Kidney epithelial cell (primary cell): ENCODE measurements around the gene NAT9. TPM values are rescaled to one million over a fixed set of nuclear protein-coding genes. Genes with fewer than 3 reads are reported as not detected.

Experiments
- DNase-seq: peaks from one replicate; pipeline ENCODE4 v3.0.0-alpha.2; 2010; ENCODE audit warnings: low read depth
- H3K27me3 ChIP-seq: 2 replicates; pipeline ENCODE4 v1.6.0; 2011; ENCODE audit warnings: low read length; ENCODE audit not compliant: control insufficient read depth, insufficient read depth
- H3K36me3 ChIP-seq: 2 replicates; pipeline ENCODE4 v1.5.1; 2011; ENCODE audit warnings: low read length; ENCODE audit not compliant: control insufficient read depth, insufficient read depth
- H3K4me3 ChIP-seq: 2 replicates; pipeline ENCODE4 v1.5.1; 2011; ENCODE audit warnings: low read depth, mild to moderate bottlenecking, control low read depth, low read length
- total RNA-seq: library from RNA; depleted of rRNA; stranded (reverse); fragments of >200 nt; gene quantifications from 2 replicates; pipeline ENCODE4 v1.2.3, GENCODE V29; 2015
- TF ChIP-seq, protein P1 (sequence below): IDR thresholded peaks from 2 replicates; pipeline ENCODE4 v1.5.1; 2011; ENCODE audit warnings: mild to moderate bottlenecking, moderate library complexity, low read length, control low read depth, inconsistent platforms; ENCODE audit not compliant: insufficient read depth, poor library complexity, severe bottlenecking

NAT9 gene
- total RNA-seq, 1 donor from 2014 or later = 30.7 TPM

DNA sequence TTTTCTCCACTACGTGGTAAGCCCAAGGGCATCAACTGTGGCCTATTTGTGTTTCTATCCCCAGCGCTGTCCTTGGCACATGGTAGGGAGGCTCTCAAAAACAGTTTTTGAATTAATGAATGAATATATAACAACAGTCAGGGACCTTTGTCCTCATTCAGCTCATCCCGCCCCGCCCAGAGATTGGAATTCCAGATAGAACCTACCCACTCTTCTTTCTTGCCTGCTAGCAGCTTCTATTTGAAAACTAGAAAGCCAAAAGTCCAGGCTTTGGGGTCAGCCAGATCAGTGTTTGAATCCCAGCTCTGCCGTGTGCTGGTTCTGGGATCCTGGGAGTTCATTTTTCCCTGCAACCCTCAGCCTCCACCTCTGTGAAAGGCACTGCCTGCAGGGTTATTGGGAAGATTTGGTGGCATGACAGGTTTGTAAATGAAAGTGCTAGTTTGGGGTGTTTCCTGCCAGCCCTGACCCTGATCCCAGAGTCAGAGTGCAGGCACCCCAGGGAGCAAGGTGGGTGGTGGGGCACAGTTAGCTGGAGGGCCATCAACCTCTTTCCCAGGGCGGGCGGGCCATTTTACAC lies 23.2 kb downstream of the NAT9 start:
- Histone ChIP-seq H3K27me3 (no peaks in the 10 kb centered on the region), H3K36me3 (no peaks in the 10 kb centered on the region), H3K4me3 (no peak overlapping the region)
- TF ChIP-seq, protein P1, sequence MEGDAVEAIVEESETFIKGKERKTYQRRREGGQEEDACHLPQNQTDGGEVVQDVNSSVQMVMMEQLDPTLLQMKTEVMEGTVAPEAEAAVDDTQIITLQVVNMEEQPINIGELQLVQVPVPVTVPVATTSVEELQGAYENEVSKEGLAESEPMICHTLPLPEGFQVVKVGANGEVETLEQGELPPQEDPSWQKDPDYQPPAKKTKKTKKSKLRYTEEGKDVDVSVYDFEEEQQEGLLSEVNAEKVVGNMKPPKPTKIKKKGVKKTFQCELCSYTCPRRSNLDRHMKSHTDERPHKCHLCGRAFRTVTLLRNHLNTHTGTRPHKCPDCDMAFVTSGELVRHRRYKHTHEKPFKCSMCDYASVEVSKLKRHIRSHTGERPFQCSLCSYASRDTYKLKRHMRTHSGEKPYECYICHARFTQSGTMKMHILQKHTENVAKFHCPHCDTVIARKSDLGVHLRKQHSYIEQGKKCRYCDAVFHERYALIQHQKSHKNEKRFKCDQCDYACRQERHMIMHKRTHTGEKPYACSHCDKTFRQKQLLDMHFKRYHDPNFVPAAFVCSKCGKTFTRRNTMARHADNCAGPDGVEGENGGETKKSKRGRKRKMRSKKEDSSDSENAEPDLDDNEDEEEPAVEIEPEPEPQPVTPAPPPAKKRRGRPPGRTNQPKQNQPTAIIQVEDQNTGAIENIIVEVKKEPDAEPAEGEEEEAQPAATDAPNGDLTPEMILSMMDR = no peak
- DNase-seq = no peak

GRCh38 chr17:74752415-74752814 lies 23.7 kb downstream of the NAT9 start:
- Histone ChIP-seq H3K36me3 (no peaks in the 10 kb centered on the region), H3K4me3 (no peak overlapping the region), H3K27me3 (no peaks in the 10 kb centered on the region)
- TF ChIP-seq, protein P1 = no peak
- no peak for DNase-seq

DNA sequence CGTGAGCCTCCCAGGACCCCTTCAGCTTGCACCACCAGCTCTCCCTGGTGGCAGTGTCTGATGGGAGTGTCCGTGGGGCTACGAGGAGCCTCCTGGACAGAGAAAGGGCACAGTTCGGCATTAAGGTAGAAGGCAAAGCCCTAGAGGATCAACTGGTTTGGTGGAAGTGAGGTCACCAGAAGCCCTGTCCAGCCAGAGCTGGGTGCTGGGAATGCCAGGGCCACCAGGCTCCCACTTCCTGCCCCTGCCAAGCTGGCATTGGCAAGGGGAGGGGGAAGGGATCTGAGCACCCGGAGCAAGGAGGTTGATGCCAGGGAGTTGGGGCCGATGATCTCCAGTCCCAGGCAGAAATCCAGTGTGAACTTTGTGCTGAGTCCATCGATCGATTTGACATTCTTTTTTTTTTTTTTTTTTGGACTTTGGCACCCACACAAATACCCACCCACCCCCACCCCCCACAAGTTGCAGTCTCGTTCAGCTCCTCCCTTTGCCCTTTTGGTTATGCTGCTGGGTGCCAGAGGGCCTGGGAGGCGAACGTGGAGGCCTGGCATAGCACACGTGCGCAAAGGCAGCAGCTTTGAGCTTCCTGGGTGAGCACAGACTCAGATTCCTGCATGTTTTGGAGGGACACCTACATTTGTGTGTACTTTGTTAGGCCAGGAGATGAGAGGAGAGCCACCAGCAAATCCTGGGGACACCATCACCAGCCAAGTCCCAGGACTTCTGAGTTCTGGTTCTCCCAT lies 25.6 kb downstream of the NAT9 start:
- DNase-seq = no peak
- TF ChIP-seq, protein P1 = no peak
- Histone ChIP-seq H3K27me3 (no peaks in the 10 kb centered on the region), H3K4me3 (peak overlapping the region; percentile 86), H3K36me3 (no peaks in the 10 kb centered on the region)

GRCh38 chr17:74750039-74750326 lies 26.2 kb downstream of the NAT9 start:
- TF ChIP-seq, protein P1 = no peak
- Histone ChIP-seq H3K4me3 (peak overlapping the region; percentile 86), H3K27me3 (no peaks in the 10 kb centered on the region), H3K36me3 (no peaks in the 10 kb centered on the region)
- no peak for DNase-seq

GRCh38 chr17:74749279-74750038 lies 26.7 kb downstream of the NAT9 start:
- no peaks in the 10 kb centered on the region for H3K27me3 ChIP-seq
- peak overlapping the region; percentile 86 for H3K4me3 ChIP-seq
- TF ChIP-seq, protein P1 = no peak
- no peak for DNase-seq
- no peaks in the 10 kb centered on the region for H3K36me3 ChIP-seq
